ENCODE data around the gene NUP210L.
"Not testable (repeated sequence)": the region's sequence is repeated elsewhere in the genome, so short reads cannot be mapped to it uniquely, and the experiment has no call there.

Gene NUP210L

GRCh38 chr1:154094411-154094810, 60.5 kb downstream of the NUP210L start:
- peak; percentile 21 for DNase-seq

- no peak for DNase-seq
These were observed 61.2 kb downstream of the NUP210L start for GRCh38 chr1:154093699-154094098.

GRCh38 chr1:154091706-154092105, 63.2 kb downstream of the NUP210L start:
- DNase-seq = no peak

- no peak for DNase-seq
These were observed 67.3 kb downstream of the NUP210L start for GRCh38 chr1:154087574-154087973.

GRCh38 chr1:154083057-154083456, 71.8 kb downstream of the NUP210L start:
- not testable (repeated sequence) for DNase-seq

GRCh38 chr1:154081386-154082126, 73.3 kb downstream of the NUP210L start:
- no peak for DNase-seq

GRCh38 chr1:154076413-154076812, 78.5 kb downstream of the NUP210L start:
- no peak for DNase-seq

- DNase-seq = no peak
These were observed 79.1 kb downstream of the NUP210L start for GRCh38 chr1:154075746-154076145.

GRCh38 chr1:154062309-154062708, 92.6 kb downstream of the NUP210L start:
- no peak for DNase-seq

- DNase-seq = not testable (repeated sequence)
These were observed 107.4 kb downstream of the NUP210L start for GRCh38 chr1:154047436-154047835.

- DNase-seq = not testable (repeated sequence)
These were observed 121.2 kb downstream of the NUP210L start for GRCh38 chr1:154033697-154034096.

GRCh38 chr1:154019940-154020339, 134.9 kb downstream of the NUP210L start:
- DNase-seq = no peak

GRCh38 chr1:154019269-154019668, 135.6 kb downstream of the NUP210L start:
- DNase-seq = no peak

- DNase-seq = no peak
These were observed 140.5 kb downstream of the NUP210L start for GRCh38 chr1:154014154-154014907.

- DNase-seq = not testable (repeated sequence)
These were observed 142.3 kb downstream of the NUP210L start for GRCh38 chr1:154012543-154012942.

GRCh38 chr1:154012129-154012528, 142.7 kb downstream of the NUP210L start:
- DNase-seq = no peak

GRCh38 chr1:154006136-154006535, 148.7 kb downstream of the NUP210L start:
- DNase-seq = peak; percentile 45

- no peak for DNase-seq
These were observed 154.5 kb downstream of the NUP210L start for GRCh38 chr1:154000420-154000819.

- not testable (repeated sequence) for DNase-seq
These were observed 158.0 kb downstream of the NUP210L start for GRCh38 chr1:153996882-153997281.

- DNase-seq = no peak
These were observed 159.2 kb downstream of the NUP210L start for GRCh38 chr1:153995640-153996039.

- DNase-seq = no peak
These were observed 159.7 kb downstream of the NUP210L start for GRCh38 chr1:153995202-153995601.

GRCh38 chr1:153991806-153992205, 163.1 kb downstream of the NUP210L start:
- no peak for DNase-seq

- peak; percentile 50 for DNase-seq
These were observed 163.7 kb downstream of the NUP210L start for GRCh38 chr1:153991151-153991630.

All from suppressor macrophage treated with lipopolysaccharide for 4 hours (primary cell).